Osteocyte (in vitro differentiated cells): ENCODE results near the gene RHOT1. TPM values are rescaled to one million over a fixed set of nuclear protein-coding genes. Genes with fewer than 3 reads are reported as not detected.
"Not testable (repeated sequence)": the region's sequence is repeated elsewhere in the genome, so short reads cannot be mapped to it uniquely, and the experiment has no call there.

ENCODE experiments used
- DNase-seq: peaks from one replicate; pipeline ENCODE4 v3.0.0; 2021; ENCODE audit warnings: mixed read lengths; ENCODE audit not compliant: unreplicated experiment; ENCODE audit errors: extremely low spot score
- H3K27ac Mint-ChIP-seq: one replicate; pipeline ENCODE4 v1.8.0; 2021; ENCODE audit warnings: mild to moderate bottlenecking, mixed read lengths; ENCODE audit not compliant: unreplicated experiment
- H3K27me3 Mint-ChIP-seq: one replicate; pipeline ENCODE4 v1.8.0; 2021; ENCODE audit warnings: mixed read lengths; ENCODE audit not compliant: unreplicated experiment
- H3K36me3 Mint-ChIP-seq: one replicate; pipeline ENCODE4 v1.8.0; 2021; ENCODE audit warnings: mixed read lengths; ENCODE audit not compliant: unreplicated experiment
- H3K4me1 Mint-ChIP-seq: one replicate; pipeline ENCODE4 v1.8.0; 2021; ENCODE audit warnings: mixed read lengths; ENCODE audit not compliant: unreplicated experiment
- H3K4me3 Mint-ChIP-seq: one replicate; pipeline ENCODE4 v1.8.0; 2021; ENCODE audit warnings: mild to moderate bottlenecking, moderate library complexity, mixed read lengths; ENCODE audit not compliant: unreplicated experiment
- H3K9me3 Mint-ChIP-seq: one replicate; pipeline ENCODE4 v1.8.0; 2021; ENCODE audit warnings: mixed read lengths; ENCODE audit not compliant: unreplicated experiment
- CTCF ChIP-seq: fragments of 200-600 bp; sonication (generic); IDR thresholded peaks from 2 replicates; pipeline ENCODE4 v1.5.0; 2021; ENCODE audit warnings: antibody characterized with exemption, mild to moderate bottlenecking, moderate library complexity
- total RNA-seq: library from RNA; stranded (reverse); gene quantifications from 2 replicates; pipeline ENCODE4 v1.2.1, GENCODE V29; 2021

The RHOT1 gene
- total RNA-seq, 1 donor from 2014 or later, result 32.2 TPM

GRCh38 chr17:32142857-32143526 lies 690 bp downstream of the RHOT1 start:
- peaks cover 23% of the 10 kb centered on the region for H3K4me1 Mint-ChIP-seq
- H3K27ac Mint-ChIP-seq, result peak overlapping the region; percentile 87
- no peaks in the 10 kb centered on the region for H3K27me3 Mint-ChIP-seq
- peak overlapping the region; percentile 94 for H3K4me3 Mint-ChIP-seq
- DNase-seq, result no peak
- no peaks in the 10 kb centered on the region for H3K9me3 Mint-ChIP-seq
- no peak for TF ChIP-seq CTCF
- no peaks in the 10 kb centered on the region for H3K36me3 Mint-ChIP-seq

GRCh38 chr17:32143527-32143870 lies 1.2 kb downstream of the RHOT1 start:
- Mint-ChIP-seq H3K27ac (peak overlapping the region; percentile 87), H3K36me3 (no peaks in the 10 kb centered on the region), H3K4me3 (peak overlapping the region; percentile 94), H3K4me1 (peaks cover 27% of the 10 kb centered on the region), H3K9me3 (no peaks in the 10 kb centered on the region), H3K27me3 (no peaks in the 10 kb centered on the region)
- DNase-seq, result no peak
- no peak for TF ChIP-seq CTCF

GRCh38 chr17:32144442-32144841 lies 2.1 kb downstream of the RHOT1 start:
- not testable (repeated sequence) for H3K4me3 Mint-ChIP-seq, H3K9me3 Mint-ChIP-seq, H3K27me3 Mint-ChIP-seq, H3K36me3 Mint-ChIP-seq, DNase-seq, H3K27ac Mint-ChIP-seq
- H3K4me1 Mint-ChIP-seq, result peaks cover 29% of the 10 kb centered on the region

- H3K27ac Mint-ChIP-seq, result no peak overlapping the region
- H3K36me3 Mint-ChIP-seq, result peaks cover 9% of the 10 kb centered on the region
- H3K9me3 Mint-ChIP-seq, result no peaks in the 10 kb centered on the region
- peaks cover 19% of the 10 kb centered on the region for H3K4me1 Mint-ChIP-seq
- H3K4me3 Mint-ChIP-seq, result no peak overlapping the region
- H3K27me3 Mint-ChIP-seq, result no peaks in the 10 kb centered on the region
- TF ChIP-seq CTCF, result no peak
- no peak for DNase-seq
Observed at GRCh38 chr17:32148351-32148750, 6.0 kb downstream of the RHOT1 start.

GRCh38 chr17:32150358-32150757 lies 8.1 kb downstream of the RHOT1 start:
- Mint-ChIP-seq H3K36me3 (peaks cover 16% of the 10 kb centered on the region), H3K4me3 (no peak overlapping the region), H3K27me3 (no peaks in the 10 kb centered on the region), H3K9me3 (no peaks in the 10 kb centered on the region), H3K27ac (no peak overlapping the region), H3K4me1 (peaks cover 10% of the 10 kb centered on the region)
- no peak for DNase-seq
- no peak for TF ChIP-seq CTCF

GRCh38 chr17:32152130-32152529 lies 9.8 kb downstream of the RHOT1 start:
- Mint-ChIP-seq H3K4me3 (no peak overlapping the region), H3K4me1 (peaks cover 10% of the 10 kb centered on the region), H3K9me3 (no peaks in the 10 kb centered on the region), H3K27me3 (no peaks in the 10 kb centered on the region), H3K27ac (no peak overlapping the region), H3K36me3 (peaks cover 18% of the 10 kb centered on the region)
- TF ChIP-seq CTCF, result no peak
- no peak for DNase-seq
